ENCODE results near the gene IFNGR2.
"Not testable (repeated sequence)": the region's sequence is repeated elsewhere in the genome, so short reads cannot be mapped to it uniquely, and the experiment has no call there.

Gene IFNGR2

DNA sequence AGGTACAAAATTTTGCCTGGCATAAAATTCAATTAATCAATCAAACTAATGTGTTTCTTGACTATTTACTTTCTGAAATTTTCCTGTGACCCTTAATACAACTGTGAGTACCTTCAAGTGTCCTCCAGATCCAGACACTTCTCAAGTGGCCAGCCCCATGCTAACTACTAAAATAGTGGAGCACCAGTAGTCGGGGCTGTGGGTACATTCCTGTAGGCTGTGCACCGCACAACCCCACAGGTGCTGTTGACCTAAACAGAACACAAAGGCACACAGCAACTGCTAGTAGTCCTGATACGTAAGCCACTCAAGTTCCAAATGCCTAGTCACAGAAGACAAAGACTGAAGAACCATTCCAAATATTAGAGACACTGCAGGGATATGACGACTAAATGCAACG lies 40.0 kb downstream of the IFNGR2 start:
- peak; percentile 65 for DNase-seq

DNA sequence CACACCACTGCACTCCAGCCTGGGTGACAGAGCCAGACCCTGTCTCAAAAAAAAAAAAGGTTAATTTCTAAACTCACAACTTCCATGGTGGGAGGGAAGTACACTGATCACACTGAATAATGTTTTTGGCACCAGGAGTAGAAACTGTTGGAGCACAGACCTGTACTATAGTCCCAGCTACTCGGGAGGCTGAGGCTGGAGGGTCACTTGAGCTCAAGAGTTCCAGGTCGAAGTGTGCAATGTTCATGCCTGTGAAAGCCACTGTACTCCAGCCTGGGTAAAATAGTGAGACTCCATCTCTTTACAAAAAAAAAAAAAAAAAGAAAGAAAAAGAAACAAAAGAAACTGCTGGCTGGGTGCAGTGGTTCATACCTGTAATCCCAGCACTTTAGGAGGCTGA lies 41.3 kb downstream of the IFNGR2 start:
- no peak for DNase-seq

DNA sequence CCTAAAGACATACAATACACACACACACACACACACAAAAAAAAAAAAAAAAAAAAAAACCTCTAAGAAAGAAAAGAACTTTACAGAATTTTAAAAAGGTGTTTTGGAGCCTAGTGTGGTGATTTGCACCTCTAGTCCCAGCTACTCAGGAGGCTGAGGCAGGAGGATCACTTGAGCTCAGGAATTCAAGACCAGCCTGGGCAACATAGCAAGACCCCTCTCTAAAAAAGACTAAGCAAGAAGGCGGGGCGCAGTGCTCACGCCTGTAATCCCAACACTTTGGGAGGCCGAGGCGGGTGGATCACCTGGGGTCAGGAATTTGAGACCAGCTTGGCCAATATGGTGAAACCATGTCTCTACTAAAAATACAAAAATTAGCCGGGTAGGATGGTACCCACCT lies 43.4 kb downstream of the IFNGR2 start:
- not testable (repeated sequence) for DNase-seq

DNA sequence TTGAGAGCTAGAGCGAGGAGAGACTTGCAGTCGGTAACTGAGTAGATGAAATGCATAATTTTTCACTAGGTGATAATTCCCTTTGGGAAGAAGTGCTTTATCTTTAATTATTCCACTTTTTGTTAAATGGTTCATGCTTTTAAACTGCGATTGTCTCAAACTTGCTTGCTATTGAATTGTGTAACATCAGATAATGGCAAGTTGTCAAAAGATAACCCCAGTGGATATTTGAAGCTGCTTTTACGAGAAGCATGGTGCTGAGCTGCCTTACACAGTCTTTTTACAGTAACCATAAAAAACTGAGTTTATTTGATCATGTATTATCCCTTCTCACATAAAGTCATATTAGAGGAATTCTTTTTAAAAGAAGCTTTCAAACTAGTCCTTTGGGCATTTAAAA lies 46.4 kb downstream of the IFNGR2 start:
- DNase-seq: no peak

DNA sequence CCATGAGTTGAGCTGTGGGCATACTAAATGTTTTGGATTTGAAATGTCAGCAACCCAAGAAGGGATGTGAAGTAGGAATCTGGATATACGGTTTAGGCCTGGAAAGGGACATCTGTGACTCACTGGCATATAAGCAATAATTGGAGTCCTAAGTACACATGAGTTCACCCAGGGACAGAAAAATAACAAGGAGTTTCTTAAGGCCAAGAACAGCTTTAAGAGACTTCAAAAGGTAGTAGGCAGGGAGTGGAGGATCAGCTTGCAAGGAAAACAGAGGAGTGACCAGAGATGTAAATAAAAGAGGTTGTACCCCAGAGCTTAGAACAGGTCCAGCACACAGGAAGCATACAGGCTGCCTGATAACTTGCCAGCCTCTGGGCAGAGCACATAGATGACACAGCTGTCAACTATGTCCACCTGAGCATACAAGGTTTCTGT lies 48.4 kb downstream of the IFNGR2 start:
- peak; percentile 38 for DNase-seq

DNA sequence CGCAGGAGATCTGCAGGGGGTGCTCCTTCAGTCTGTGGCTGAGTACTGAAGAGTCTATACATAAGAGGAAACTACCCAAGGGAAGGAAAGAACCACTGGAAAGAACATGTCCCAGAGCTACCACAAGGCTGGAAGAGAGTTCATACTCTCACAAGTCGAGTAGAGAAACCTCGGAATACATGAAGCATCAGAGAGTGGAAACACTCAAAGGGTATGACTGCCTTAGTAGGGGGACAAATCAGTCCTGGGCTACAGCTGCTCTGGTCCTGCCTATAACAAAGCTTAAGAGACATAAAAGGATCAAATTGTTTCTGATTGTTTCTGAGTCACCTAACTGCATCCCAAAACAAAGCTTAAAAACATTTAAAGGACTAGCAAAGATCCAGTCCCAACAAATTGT lies 49.1 kb downstream of the IFNGR2 start:
- no peak for DNase-seq

DNA sequence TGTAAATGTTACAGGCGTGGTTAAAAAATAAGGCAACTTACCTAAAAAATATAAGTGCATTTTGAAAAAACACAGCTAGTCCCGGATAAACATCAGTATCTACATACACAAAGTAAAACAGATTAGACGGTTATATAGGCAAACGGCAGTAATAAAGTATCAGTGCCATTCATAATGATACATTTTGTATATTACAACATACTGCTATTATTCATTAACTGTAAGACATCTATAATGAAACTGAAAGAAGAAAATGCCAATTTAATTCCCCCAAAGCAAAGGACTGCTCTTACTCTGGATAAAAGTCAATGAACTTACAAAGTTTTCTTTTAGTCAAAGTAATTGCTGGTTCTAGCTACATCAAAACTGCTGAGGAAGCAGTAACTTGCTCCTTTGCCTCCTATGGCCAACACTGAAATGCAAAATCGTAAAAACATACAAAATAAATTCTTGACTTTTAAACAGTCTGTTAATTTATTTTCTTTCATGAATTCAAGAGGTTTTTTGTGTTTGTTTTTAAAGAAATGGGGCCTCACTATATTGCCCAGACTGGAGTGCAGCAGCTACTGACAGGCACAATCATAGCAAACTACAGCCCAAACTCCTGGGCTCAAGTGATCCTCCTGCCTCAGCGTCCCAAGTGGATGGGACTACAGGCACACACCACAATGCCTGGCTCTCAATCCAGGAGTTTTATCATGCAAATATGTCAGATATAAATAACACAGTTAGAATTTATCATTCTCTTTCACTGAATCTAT lies 52.7 kb downstream of the IFNGR2 start:
- DNase-seq: no peak

DNA sequence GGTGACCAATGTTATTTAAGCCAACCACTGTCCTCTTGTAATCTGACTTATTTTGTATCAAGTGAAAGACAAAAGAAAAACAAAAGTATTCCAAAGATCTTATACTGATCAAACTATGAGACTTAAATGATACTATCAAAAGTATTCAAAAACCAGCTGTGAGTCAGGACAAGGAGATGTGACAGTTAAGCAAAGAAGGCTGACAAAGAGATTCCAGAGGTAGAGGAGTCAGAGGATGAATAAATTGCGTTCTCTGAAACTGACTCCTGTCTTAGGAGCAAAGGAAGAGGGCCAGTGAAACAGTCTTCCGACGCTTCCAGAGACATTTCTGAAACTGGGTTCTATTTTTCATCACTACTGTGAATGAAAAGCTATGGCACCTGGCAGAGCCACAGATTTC lies 55.6 kb downstream of the IFNGR2 start:
- no peak for DNase-seq

DNA sequence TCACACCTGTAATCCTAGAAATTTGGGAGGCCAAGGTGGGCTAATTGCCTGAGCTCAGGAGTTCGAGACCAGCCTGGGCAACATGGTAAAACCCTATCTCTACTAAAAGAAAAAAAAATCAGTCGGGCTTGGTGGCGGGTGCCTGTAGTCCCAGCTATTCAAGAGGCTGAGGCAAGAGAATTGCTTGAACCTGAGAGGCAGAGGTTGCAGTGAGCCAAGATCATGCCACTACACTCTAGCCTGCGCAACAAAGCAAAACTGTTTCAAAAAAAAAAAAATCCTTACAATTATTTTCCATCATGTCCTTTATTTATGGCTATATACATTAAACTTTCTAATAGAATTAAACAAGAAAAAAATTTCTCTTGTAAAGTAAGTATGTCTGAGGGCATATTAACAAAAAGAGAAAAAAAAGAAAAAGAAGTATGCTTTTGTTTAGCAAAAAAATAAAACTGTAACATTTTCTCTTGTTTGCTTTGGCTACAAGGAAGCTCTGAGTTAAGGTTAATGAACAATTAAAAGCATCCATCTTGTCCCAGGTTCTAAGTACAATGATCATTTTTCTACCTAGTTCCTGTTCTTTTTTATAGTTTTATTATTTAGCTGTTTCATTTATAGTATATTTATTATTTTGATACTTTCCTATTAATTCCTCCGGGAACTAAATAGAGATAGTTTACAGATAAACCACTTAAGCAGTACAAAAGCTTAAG lies 58.5 kb downstream of the IFNGR2 start:
- no peak for DNase-seq

DNA sequence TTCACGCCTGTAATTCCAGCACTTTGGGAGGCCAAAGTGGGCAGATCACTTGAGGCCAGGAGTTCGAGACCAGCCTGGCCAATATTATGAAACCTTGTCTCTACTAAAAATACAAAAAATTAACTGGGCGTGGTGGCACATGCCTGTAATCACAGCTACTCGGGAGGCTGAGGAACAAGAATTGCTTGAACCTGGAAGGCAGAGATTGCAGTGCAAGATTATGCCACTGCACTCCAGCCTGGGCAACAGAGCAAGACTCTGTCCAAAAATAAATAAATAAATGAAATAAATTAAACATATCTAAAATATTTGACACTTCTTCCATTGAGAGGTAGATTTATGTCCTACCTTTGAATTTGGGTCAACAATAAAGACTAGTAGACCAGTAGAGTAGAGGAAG lies 66.0 kb downstream of the IFNGR2 start:
- DNase-seq: not testable (repeated sequence)

DNA sequence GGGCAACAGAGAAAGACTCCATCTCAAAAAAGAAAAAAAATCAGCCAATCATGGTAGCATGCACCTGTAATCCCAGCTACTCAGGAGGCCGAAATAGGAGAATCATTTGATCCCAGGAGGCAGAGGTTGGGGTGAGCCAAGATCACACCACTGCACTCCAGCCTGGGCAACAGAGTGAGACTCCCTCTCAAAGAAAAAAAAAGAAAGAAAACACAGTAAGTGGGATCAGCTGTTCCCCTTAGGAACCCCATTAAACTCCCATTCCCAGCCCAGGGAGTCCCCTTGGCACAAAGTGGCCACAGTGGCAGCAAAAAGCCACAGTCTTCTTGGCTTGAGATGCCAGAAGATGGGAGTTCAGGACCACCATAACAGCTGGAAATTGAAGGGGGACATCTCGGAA lies 67.5 kb downstream of the IFNGR2 start:
- no peak for DNase-seq

DNA sequence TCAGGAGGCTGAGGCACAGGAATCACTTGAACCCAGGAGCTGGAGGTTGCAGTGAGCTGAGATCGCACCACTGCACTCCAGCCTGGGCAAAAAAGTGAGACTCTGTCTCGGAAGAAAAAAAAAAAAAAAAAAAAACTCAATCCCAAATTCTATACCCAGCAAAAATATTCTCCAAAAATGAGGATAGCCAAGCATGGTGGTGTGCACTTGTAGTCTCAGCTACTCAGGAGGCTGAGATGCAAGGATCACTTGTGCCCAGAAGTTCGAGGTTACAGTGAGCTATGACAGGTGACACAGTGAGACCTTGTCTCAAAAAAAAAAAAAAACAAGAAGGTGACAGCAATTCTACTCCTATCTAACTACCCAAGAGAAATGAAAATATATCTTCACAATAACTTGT lies 70.1 kb downstream of the IFNGR2 start:
- no peak for DNase-seq

DNA sequence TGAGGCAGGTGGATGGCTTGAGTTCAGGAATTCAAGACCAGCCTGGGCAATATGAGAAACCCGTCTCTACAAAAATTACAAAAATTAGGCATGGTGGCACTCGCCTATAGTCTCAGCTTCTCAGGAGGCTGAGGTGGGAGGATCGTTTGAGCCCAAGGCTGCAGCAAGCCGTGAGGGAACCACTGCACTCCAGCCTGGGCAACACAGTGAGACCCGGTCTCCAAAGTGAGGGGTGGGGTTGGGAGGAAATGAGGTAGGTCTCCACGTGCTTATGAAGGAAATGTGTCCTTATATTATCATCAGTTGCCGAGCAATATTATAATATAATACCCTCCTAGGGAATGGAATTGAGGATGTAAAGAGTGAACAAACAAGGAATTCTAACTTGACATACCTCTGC lies 73.9 kb downstream of the IFNGR2 start:
- no peak for DNase-seq

DNA sequence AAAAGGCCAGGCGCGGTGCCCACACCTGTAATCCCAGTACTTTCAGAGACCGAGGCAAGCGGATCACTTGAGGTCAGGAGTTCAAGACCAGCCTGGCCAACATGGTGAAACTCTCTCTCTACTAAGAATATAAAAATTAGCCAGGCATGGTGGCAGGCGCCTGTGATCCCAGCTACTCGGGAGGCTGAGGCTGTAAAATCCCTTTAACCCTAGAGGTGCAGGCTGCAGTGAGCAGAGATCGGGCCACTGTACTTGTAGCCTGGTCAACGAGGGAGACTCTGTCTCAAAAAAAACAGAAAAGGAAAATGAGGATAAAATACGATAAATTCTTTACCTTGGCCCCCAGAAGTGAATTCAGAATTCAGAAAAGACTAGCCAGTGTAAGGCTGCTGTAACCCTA lies 75.0 kb downstream of the IFNGR2 start:
- no peak for DNase-seq

DNA sequence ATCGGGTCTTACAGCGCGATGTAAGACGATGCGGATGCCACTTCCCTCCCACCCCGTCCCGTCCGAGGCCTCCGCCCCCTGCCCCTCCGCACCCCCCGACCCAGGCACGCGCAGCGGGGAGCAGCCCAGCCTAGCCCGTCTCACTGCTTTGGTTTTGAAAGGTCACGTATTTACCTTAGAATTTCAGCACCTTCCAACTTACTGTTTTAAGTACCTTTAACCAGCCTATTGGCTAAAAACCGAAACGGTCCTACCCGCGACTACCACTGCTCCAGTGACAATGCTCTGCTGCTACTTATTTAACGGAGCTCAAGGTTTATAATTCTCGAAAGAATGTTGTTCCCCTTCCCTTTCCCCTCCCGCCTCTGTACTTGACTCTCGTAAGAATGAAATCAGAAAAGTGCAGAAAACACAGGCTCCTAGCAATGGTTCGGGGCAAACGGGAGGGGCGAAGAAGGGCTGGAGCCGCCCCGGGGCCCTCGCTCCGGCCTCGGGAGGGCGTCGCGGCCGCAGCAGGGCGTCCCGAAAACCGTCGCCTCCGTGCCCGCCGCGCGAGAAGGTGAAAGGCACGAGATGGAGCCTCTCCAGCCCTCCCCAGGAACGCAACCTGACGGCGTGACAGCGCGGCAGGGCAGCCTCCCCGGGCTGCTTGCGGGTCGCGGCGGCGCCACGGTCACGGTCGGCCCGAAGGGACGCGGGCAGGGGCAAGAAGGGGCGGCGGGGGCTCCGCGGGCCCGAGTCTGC lies 75.9 kb downstream of the IFNGR2 start:
- DNase-seq: peak; percentile 69

DNA sequence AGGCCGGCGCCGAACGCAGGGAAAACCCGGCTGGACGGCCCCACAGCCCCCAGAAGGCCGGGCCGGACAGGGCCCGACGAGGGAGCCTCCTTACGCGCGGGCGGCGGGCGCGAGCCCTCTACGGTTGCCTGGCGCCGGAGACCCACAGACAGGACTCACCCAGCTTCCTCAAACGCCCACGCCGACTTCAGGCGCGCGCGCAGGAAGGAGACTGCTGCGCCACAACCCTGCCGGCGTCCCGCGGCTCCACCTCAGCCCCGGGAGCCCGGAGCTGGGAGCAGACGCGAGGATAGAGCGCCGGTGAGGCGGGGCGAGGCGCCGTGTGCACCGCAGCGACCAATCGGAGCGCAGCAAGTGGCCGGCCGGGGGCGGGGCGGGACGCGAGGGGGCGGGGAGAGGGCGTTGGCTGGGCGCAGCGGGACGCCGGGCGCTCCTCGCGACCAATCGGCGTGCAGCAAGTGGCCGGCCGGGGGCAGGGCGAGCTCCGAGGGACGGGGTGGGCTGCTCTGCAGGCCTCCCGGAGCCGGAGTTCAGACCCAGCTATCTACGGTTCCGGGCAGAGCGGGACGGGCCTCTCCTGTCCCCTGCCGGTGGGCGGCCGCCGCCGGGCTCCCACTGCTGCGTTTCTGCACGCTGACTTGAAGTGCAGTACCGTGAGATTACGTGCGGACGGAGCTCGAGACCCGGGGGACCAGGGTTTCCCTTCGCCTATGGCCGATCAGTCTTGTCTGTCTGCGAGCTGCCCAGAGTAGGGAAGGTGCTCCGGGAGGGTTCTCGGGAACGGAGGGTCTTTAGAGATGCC lies 76.7 kb downstream of the IFNGR2 start, which contains the start of gene TMEM50B:
Gene TMEM50B (minus strand): TSS at position 296 of the 802 bp plus-strand sequence. CDS start 11,089 bp downstream, outside the sequence.
- DNase-seq: peak; percentile 97

DNA sequence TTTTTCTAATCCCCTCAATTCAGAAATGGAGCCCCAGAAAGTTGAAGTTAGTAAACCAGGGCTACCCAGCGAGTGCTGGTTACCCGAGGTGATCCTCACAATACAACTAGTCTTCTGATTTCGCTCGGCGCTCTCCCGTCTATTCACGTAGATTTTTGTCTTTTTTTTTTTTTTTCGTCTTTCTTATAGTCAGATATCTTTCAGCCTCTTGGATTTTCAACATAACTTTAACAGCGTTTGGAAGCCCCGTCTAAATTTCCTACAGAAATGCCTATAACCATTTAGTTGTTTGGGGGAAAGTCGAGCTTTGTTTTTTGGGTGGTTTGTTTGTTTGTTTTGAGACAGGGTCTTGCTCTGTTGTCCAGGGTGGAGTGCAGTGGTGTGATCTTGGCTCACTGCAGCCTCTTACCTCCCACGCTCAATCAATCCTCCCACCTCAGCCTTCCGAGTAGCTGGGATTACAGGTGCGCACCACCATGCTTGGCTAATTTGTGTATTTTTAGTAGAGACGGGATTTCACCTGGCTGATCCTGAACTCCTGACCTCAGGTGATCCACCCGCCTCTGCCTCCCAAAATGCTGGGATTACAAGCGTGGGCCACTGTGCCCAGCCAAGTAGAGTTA lies 77.4 kb downstream of the IFNGR2 start:
- peak; percentile 20 for DNase-seq

DNA sequence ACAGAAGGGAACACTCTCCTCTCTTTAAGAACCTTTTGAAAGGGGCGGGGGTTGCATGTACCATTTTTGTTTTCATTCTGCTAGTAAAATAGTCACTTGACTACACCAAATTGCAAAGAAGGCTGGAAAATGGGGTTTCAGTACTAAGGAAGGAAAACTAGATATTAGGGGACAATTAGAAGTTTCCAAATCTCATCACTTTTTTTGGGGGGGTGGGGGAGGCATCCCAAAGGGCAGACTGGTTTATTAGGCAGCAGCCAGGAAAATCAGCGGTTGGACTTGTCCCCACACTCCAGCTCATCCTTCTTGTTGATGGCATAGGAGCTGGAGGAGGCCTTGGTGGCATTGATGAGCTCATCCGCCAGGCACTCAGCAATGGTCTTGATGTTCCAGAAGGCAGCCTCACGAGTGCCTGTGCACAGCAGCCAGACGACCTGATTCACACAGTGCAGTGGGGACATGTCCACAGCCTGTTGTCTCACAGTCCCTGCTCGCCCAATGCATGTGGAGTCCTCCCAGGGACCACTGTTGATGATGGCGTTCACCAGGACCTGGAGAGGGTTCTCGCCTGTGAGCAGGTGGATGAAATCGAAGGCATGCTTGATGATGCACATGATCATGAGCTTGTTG lies 78.2 kb downstream of the IFNGR2 start:
- peak; percentile 18 for DNase-seq

All from DMS53 (cell line).